ENCODE data around the gene FOXD1.

GRCh38 chr5:73411936-73412596 lies 36.5 kb downstream of the FOXD1 start:
- TF ChIP-seq CTCF (IDR thresholded peaks at IDR 0.05), result no peak
- no peak for TF ChIP-seq POLR2A (IDR thresholded peaks at IDR 0.05)
